Activated naive CD4-positive, alpha-beta T cell treated with anti-CD3 and anti-CD28 coated beads for 36 hours (primary cell): ENCODE measurements around the gene JKAMP. TPM values are rescaled to one million over a fixed set of nuclear protein-coding genes. Genes with fewer than 3 reads are reported as not detected.

Source experiments
- CTCF ChIA-PET: fragments of 350-600 bp; sonication (Branson Sonifier 250); formaldehyde crosslinking; loops from one replicate; lab custom pipeline; 2021; ENCODE audit warnings: antibody characterized with exemption; lab: Charles Lee
- DNase-seq: peaks from one replicate; pipeline ENCODE4 v3.0.0-alpha.2; 2020
- H3K27ac Mint-ChIP-seq: one replicate; pipeline ENCODE4 v1.8.0; 2021; ENCODE audit warnings: mild to moderate bottlenecking, mixed read lengths
- H3K27me3 Mint-ChIP-seq: one replicate; pipeline ENCODE4 v1.8.0; 2021; ENCODE audit warnings: low read depth, mixed read lengths
- H3K36me3 Mint-ChIP-seq: one replicate; pipeline ENCODE4 v1.8.0; 2021; ENCODE audit warnings: low read depth, mixed read lengths
- H3K4me1 Mint-ChIP-seq: one replicate; pipeline ENCODE4 v1.8.0; 2021; ENCODE audit warnings: low read depth, mixed read lengths
- H3K4me3 Mint-ChIP-seq: one replicate; pipeline ENCODE4 v1.8.0; 2021; ENCODE audit warnings: mild to moderate bottlenecking, moderate library complexity, mixed read lengths
- H3K9me3 Mint-ChIP-seq: one replicate; pipeline ENCODE4 v1.8.0; 2021; ENCODE audit warnings: mixed read lengths
- intact Hi-C: fragments of 100-400 bp; cut with micrococcal nuclease; formaldehyde crosslinking; loops from one replicate; pipeline ENCODE4 v1.15.1; 2023
- total RNA-seq, 2 experiments: library from RNA; stranded (reverse); gene quantifications; one replicate each; pipeline ENCODE4 v1.2.3, GENCODE V29; 2021

Gene JKAMP
- total RNA-seq, 2 experiments from 2014 or later: 15.2 to 15.6 TPM

GRCh38 chr14:59482541-59483331 is 1.6 kb upstream of the JKAMP start:
- DNase-seq: peak; percentile 11
- peak overlapping the region; percentile 91 for H3K4me3 Mint-ChIP-seq
- H3K9me3 Mint-ChIP-seq: no peaks in the 10 kb centered on the region
- peaks cover 42% of the 10 kb centered on the region for H3K4me1 Mint-ChIP-seq
- no peaks in the 10 kb centered on the region for H3K27me3 Mint-ChIP-seq
- intact Hi-C loops: loop anchor here (5.0 to 10.0 kb wide), 6 partner anchors 442 to 915 kb away; partner anchors contain the start of genes DACT1, DHRS7, LRRC9 and PCNX4
- CTCF ChIA-PET: interaction anchor here (0.6 to 2.5 kb wide), 4 partner anchors 12 to 94 kb away, joined by 3 to 17 read pairs (median 6); partner anchors contain the start of genes CCDC175 and GPR135
- H3K27ac Mint-ChIP-seq: peak overlapping the region; percentile 80
- peaks cover 10% of the 10 kb centered on the region for H3K36me3 Mint-ChIP-seq

GRCh38 chr14:59483363-59483762 is 954 bp upstream of the JKAMP start:
- Mint-ChIP-seq H3K4me3 (peak overlapping the region; percentile 91), H3K36me3 (peaks cover 11% of the 10 kb centered on the region), H3K27me3 (no peaks in the 10 kb centered on the region), H3K4me1 (peaks cover 44% of the 10 kb centered on the region), H3K27ac (peak overlapping the region; percentile 80), H3K9me3 (no peaks in the 10 kb centered on the region)
- no peak for DNase-seq
- intact Hi-C loops: loop anchor here (5.0 to 10.0 kb wide), 6 partner anchors 441 to 916 kb away; partner anchors contain the start of genes DACT1, DHRS7, LRRC9 and PCNX4
- CTCF ChIA-PET: interaction anchor here (0.6 to 2.5 kb wide), 4 partner anchors 12 to 93 kb away, joined by 3 to 17 read pairs (median 6); partner anchors contain the start of genes CCDC175 and GPR135

GRCh38 chr14:59484639-59485175 is 390 bp downstream of the JKAMP start:
- peak overlapping the region; percentile 83 for H3K27ac Mint-ChIP-seq
- peaks cover 52% of the 10 kb centered on the region for H3K4me1 Mint-ChIP-seq
- intact Hi-C loops: loop anchor here (1.0 to 10.0 kb wide), 11 partner anchors 20 to 1058 kb away; partner anchors contain the start of genes CCDC175, DAAM1, DACT1 and DHRS7
- no peaks in the 10 kb centered on the region for H3K27me3 Mint-ChIP-seq
- peaks cover 19% of the 10 kb centered on the region for H3K36me3 Mint-ChIP-seq
- DNase-seq: no peak
- H3K4me3 Mint-ChIP-seq: peak overlapping the region; percentile 91
- CTCF ChIA-PET: interaction anchor here (0.9 to 2.5 kb wide), 4 partner anchors 13 to 92 kb away, joined by 4 to 17 read pairs (median 6); partner anchors contain the start of genes CCDC175 and GPR135
- no peaks in the 10 kb centered on the region for H3K9me3 Mint-ChIP-seq

DNA sequence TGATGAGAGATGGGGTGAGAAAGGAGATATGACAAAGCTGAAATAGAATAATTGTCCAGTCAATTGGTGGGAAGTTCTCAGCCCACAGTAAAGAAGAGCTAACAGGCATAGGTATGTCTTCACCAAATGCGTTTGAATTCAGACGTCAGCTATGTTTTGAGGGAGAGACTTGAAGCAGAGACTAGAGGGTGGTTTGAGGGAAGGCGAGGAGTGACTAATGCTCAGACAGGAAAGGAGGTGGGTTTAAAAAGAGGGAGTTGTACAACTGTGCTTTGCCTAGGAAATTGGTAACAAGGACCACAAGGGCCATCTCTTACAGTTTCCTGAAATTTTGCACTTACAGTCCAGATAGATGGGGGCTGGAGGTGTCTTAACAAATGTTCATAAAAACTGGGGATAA is 6.4 kb downstream of the JKAMP start:
- DNase-seq: no peak
- no peaks in the 10 kb centered on the region for H3K9me3 Mint-ChIP-seq
- H3K4me1 Mint-ChIP-seq: peaks cover 23% of the 10 kb centered on the region
- H3K4me3 Mint-ChIP-seq: no peak overlapping the region
- H3K27ac Mint-ChIP-seq: no peak overlapping the region
- peaks cover 45% of the 10 kb centered on the region for H3K36me3 Mint-ChIP-seq
- CTCF ChIA-PET: no interaction called here
- intact Hi-C loops: no loop called here
- no peaks in the 10 kb centered on the region for H3K27me3 Mint-ChIP-seq

DNA sequence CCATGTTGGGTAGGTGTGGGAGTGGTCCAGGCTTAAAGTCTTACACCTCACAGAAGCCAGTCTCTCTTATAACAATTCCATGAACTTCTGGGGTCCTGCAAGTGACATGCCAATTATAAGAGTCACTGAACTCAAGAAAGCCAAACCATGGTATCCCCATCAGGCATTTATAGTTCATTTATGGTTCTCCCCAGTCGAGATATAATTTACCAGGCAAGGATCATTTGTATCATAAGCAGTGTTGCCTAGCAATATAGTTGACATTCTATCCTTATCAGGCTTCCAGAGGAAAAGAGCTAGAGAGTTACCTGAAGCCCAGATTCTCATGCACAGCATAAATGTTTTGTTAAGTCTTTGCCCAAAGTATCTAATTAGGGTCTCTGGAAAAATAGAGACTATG is 8.1 kb downstream of the JKAMP start:
- Mint-ChIP-seq H3K4me1 (peaks cover 20% of the 10 kb centered on the region), H3K27ac (no peak overlapping the region), H3K9me3 (no peaks in the 10 kb centered on the region), H3K27me3 (no peaks in the 10 kb centered on the region), H3K4me3 (no peak overlapping the region), H3K36me3 (peaks cover 50% of the 10 kb centered on the region)
- CTCF ChIA-PET: interaction anchor here (0.7 to 1.3 kb wide), 3 partner anchors 15 to 491 kb away, joined by 3 to 5 read pairs (median 4); partner anchors contain the start of gene CCDC175
- DNase-seq: no peak
- intact Hi-C loops: no loop called here

GRCh38 chr14:59500732-59501131 is 16.4 kb downstream of the JKAMP start:
- DNase-seq: no peak
- peaks cover 18% of the 10 kb centered on the region for H3K36me3 Mint-ChIP-seq
- no peak overlapping the region for H3K4me3 Mint-ChIP-seq
- CTCF ChIA-PET: interaction anchor here (0.6 kb wide), 1 partner anchor 375 kb away, joined by 5 read pairs; no protein-coding TSS in a partner anchor
- H3K4me1 Mint-ChIP-seq: peaks cover 8% of the 10 kb centered on the region
- H3K27ac Mint-ChIP-seq: no peak overlapping the region
- intact Hi-C loops: no loop called here
- H3K9me3 Mint-ChIP-seq: no peaks in the 10 kb centered on the region
- H3K27me3 Mint-ChIP-seq: no peaks in the 10 kb centered on the region

- CTCF ChIA-PET: interaction anchor here (0.6 to 1.4 kb wide), 3 partner anchors 30 to 395 kb away, joined by 3 to 6 read pairs (median 3); partner anchors contain the start of gene CCDC175
- DNase-seq: no peak
- intact Hi-C loops: no loop called here
- Mint-ChIP-seq H3K36me3 (peaks cover 10% of the 10 kb centered on the region), H3K4me1 (peaks cover 7% of the 10 kb centered on the region), H3K27ac (no peak overlapping the region), H3K9me3 (no peaks in the 10 kb centered on the region), H3K4me3 (no peak overlapping the region), H3K27me3 (no peaks in the 10 kb centered on the region)
These were observed 18.9 kb downstream of the JKAMP start for GRCh38 chr14:59503256-59503655.

DNA sequence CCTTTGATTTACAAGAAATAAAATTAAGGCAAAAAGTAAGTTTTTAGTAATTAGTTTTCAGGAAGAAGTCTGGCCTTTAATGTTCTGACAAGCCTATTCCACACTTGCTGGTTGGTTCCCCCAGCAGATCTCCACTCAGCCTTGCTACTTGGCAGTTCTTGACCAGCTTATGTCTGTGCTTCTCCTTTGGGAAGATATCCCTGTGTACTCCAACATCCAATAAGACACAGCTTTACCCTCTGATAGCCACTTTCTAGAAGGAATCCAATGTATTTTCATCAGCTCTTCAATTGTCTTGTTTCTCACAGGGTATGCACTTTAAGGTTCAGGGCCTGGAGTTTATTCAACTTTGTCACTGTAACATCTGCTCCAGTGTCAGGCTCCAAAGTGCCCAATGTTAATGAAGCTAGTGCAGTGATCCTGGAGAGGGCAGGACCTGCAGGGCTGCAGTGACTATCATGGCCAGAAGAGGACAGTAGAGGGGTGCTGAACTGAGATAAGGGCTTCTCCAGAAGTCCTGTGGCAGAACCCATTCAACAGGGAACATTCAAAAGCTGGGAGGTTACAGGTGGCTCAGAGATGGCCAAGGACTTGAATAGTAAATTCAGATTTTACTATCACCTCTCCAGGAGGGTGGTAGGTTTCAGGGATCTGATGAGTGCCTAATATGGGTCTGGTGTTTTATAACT is 22.9 kb downstream of the JKAMP start:
- Mint-ChIP-seq H3K4me1 (peaks cover 7% of the 10 kb centered on the region), H3K36me3 (peaks cover 1% of the 10 kb centered on the region), H3K27me3 (peaks cover 4% of the 10 kb centered on the region), H3K9me3 (no peaks in the 10 kb centered on the region), H3K4me3 (no peak overlapping the region), H3K27ac (no peak overlapping the region)
- DNase-seq: peak; percentile 74
- intact Hi-C loops: loop anchor here (1.0 to 2.0 kb wide), 3 partner anchors 69 to 678 kb away; partner anchors contain the start of gene CCDC175
- CTCF ChIA-PET: interaction anchor here (0.6 to 2.4 kb wide), 14 partner anchors 8 to 843 kb away, joined by 3 to 41 read pairs (median 4); partner anchors contain the start of genes CCDC175, JKAMP and L3HYPDH

DNA sequence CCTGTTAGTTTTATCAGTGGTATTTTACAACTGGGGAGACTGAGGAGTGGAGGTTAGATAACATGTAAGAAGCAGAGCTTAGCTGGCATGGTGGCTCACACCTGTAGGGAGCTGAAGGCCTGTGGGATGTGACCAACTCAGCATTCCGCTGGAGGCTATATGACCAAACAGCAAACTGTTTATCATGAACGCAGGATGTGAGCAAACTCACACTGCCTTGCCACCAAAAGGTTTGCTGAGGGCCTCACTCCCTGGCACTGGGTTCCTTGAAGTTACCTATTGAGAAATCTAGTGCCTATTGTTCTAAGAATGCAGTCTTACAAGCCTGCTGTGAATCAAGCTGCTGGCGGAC is 23.4 kb downstream of the JKAMP start:
- no peak overlapping the region for H3K4me3 Mint-ChIP-seq
- CTCF ChIA-PET: interaction anchor here (0.6 to 2.4 kb wide), 9 partner anchors 9 to 677 kb away, joined by 3 to 41 read pairs (median 4); partner anchors contain the start of genes CCDC175, JKAMP and L3HYPDH
- H3K27me3 Mint-ChIP-seq: peaks cover 5% of the 10 kb centered on the region
- DNase-seq: no peak
- intact Hi-C loops: loop anchor here (1.0 to 2.0 kb wide), 3 partner anchors 69 to 677 kb away; partner anchors contain the start of gene CCDC175
- no peaks in the 10 kb centered on the region for H3K36me3 Mint-ChIP-seq
- H3K9me3 Mint-ChIP-seq: no peaks in the 10 kb centered on the region
- peaks cover 7% of the 10 kb centered on the region for H3K4me1 Mint-ChIP-seq
- H3K27ac Mint-ChIP-seq: no peak overlapping the region

DNA sequence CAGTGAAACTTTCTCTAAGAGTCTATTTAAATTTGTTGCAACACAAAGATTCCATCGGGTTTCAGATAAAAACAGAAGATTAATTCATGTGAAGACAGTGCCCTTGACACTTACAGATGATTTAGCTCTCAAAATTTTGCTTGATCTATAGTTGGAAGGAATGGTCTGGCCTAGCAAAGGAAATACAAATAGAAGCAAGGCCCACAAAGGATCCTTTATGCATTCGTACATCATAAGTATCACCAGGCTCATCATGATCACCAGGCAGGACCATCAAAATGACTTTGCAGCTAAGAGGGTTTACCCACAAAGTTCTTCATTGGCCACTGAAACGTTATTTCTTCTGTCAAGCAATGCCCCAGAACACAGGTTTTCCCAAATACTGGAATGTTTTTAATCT is 24.8 kb downstream of the JKAMP start:
- intact Hi-C loops: no loop called here
- CTCF ChIA-PET: interaction anchor here (1.5 to 1.7 kb wide), 2 partner anchors 26 to 68 kb away, joined by 3 to 11 read pairs; partner anchors contain the start of gene CCDC175

GRCh38 chr14:59510001-59510400 is 25.7 kb downstream of the JKAMP start:
- intact Hi-C loops: no loop called here
- CTCF ChIA-PET: interaction anchor here (1.5 kb wide), 1 partner anchor 67 kb away, joined by 11 read pairs; the partner anchor contains the start of gene CCDC175
- Mint-ChIP-seq H3K36me3 (no peaks in the 10 kb centered on the region), H3K9me3 (no peaks in the 10 kb centered on the region), H3K27ac (no peak overlapping the region), H3K4me3 (no peak overlapping the region), H3K4me1 (no peaks in the 10 kb centered on the region), H3K27me3 (peaks cover 11% of the 10 kb centered on the region)
- DNase-seq: no peak

More for the DNA sequence above, 24.8 kb downstream of the JKAMP start:
- DNase-seq: no peak
- H3K36me3 Mint-ChIP-seq: no peaks in the 10 kb centered on the region
- H3K27me3 Mint-ChIP-seq: peaks cover 8% of the 10 kb centered on the region
- no peak overlapping the region for H3K4me3 Mint-ChIP-seq
- H3K4me1 Mint-ChIP-seq: peaks cover 5% of the 10 kb centered on the region
- no peak overlapping the region for H3K27ac Mint-ChIP-seq
- H3K9me3 Mint-ChIP-seq: no peaks in the 10 kb centered on the region
